Activated T-helper 2 cell treated with anti-CD3 and anti-CD28 coated beads, Interferon-gamma antibody, Interleukin-2, Interleukin-4, amounts not matched to agents 10 μg/mL and 5 μg/mL and 100 μg/mL, durations not matched to agents 14 hours and 24 hours and 36 hours (primary cell): Measurements from ENCODE around the gene ZDHHC11B. TPM values are rescaled to one million over a fixed set of nuclear protein-coding genes. Genes with fewer than 3 reads are reported as not detected.

Experiments
- DNase-seq: peaks from one replicate; pipeline ENCODE4 v3.0.0; 2021; ENCODE audit warnings: low spot score
- H3K27ac Mint-ChIP-seq: one replicate; pipeline ENCODE4 v1.8.0; 2021; ENCODE audit warnings: mixed read lengths
- H3K27me3 Mint-ChIP-seq: one replicate; pipeline ENCODE4 v1.8.0; 2021; ENCODE audit warnings: low read depth, mixed read lengths
- H3K36me3 Mint-ChIP-seq: one replicate; pipeline ENCODE4 v1.8.0; 2021; ENCODE audit warnings: low read depth, mixed read lengths
- H3K4me1 Mint-ChIP-seq: one replicate; pipeline ENCODE4 v1.8.0; 2021; ENCODE audit warnings: low read depth, mixed read lengths
- H3K4me3 Mint-ChIP-seq: one replicate; pipeline ENCODE4 v1.8.0; 2021; ENCODE audit warnings: low read depth, mild to moderate bottlenecking, moderate library complexity, mixed read lengths
- H3K9me3 Mint-ChIP-seq: one replicate; pipeline ENCODE4 v1.8.0; 2021; ENCODE audit warnings: mixed read lengths
- intact Hi-C: fragments of 100-400 bp; cut with micrococcal nuclease; formaldehyde crosslinking; loops from one replicate; pipeline ENCODE4 v1.15.1; 2023
- total RNA-seq: library from RNA; stranded (reverse); gene quantifications from 2 replicates; pipeline ENCODE4 v1.2.3, GENCODE V29; 2022

The ZDHHC11B gene
- total RNA-seq, 1 donor from 2014 or later, result 0.18 TPM

- no peaks in the 10 kb centered on the region for H3K9me3 Mint-ChIP-seq
- H3K4me3 Mint-ChIP-seq, result no peak overlapping the region
- H3K27ac Mint-ChIP-seq, result no peak overlapping the region
- no peak for DNase-seq
- no peaks in the 10 kb centered on the region for H3K36me3 Mint-ChIP-seq
- H3K4me1 Mint-ChIP-seq, result peaks cover 4% of the 10 kb centered on the region
- no peaks in the 10 kb centered on the region for H3K27me3 Mint-ChIP-seq
- intact Hi-C loops, result no loop called here
Measured at GRCh38 chr5:677131-678101, 107.1 kb downstream of the ZDHHC11B start.

- no peaks in the 10 kb centered on the region for H3K27me3 Mint-ChIP-seq
- H3K4me1 Mint-ChIP-seq, result peaks cover 4% of the 10 kb centered on the region
- intact Hi-C loops, result no loop called here
- H3K4me3 Mint-ChIP-seq, result no peak overlapping the region
- DNase-seq, result no peak
- H3K9me3 Mint-ChIP-seq, result no peaks in the 10 kb centered on the region
- H3K27ac Mint-ChIP-seq, result no peak overlapping the region
- H3K36me3 Mint-ChIP-seq, result no peaks in the 10 kb centered on the region
Measured at GRCh38 chr5:676699-677076, 107.8 kb downstream of the ZDHHC11B start.

- H3K4me3 Mint-ChIP-seq, result no peak overlapping the region
- no peak for DNase-seq
- no peak overlapping the region for H3K27ac Mint-ChIP-seq
- no peaks in the 10 kb centered on the region for H3K36me3 Mint-ChIP-seq
- no peaks in the 10 kb centered on the region for H3K27me3 Mint-ChIP-seq
- peaks cover 4% of the 10 kb centered on the region for H3K4me1 Mint-ChIP-seq
- no peaks in the 10 kb centered on the region for H3K9me3 Mint-ChIP-seq
- intact Hi-C loops, result no loop called here
Measured at GRCh38 chr5:675871-676698, 108.4 kb downstream of the ZDHHC11B start.

GRCh38 chr5:675111-675870 lies 109.2 kb downstream of the ZDHHC11B start:
- intact Hi-C loops, result no loop called here
- no peak for DNase-seq
- Mint-ChIP-seq H3K27me3 (no peaks in the 10 kb centered on the region), H3K9me3 (no peaks in the 10 kb centered on the region), H3K36me3 (no peaks in the 10 kb centered on the region), H3K4me3 (no peak overlapping the region), H3K4me1 (peaks cover 4% of the 10 kb centered on the region), H3K27ac (no peak overlapping the region)

GRCh38 chr5:674630-675011 lies 109.9 kb downstream of the ZDHHC11B start:
- Mint-ChIP-seq H3K4me1 (peaks cover 4% of the 10 kb centered on the region), H3K9me3 (no peaks in the 10 kb centered on the region), H3K4me3 (no peak overlapping the region), H3K36me3 (no peaks in the 10 kb centered on the region), H3K27me3 (no peaks in the 10 kb centered on the region), H3K27ac (no peak overlapping the region)
- intact Hi-C loops, result loop anchor here (5.0 kb wide), 1 partner anchor 228 kb away; no protein-coding TSS in a partner anchor
- DNase-seq, result no peak

DNA sequence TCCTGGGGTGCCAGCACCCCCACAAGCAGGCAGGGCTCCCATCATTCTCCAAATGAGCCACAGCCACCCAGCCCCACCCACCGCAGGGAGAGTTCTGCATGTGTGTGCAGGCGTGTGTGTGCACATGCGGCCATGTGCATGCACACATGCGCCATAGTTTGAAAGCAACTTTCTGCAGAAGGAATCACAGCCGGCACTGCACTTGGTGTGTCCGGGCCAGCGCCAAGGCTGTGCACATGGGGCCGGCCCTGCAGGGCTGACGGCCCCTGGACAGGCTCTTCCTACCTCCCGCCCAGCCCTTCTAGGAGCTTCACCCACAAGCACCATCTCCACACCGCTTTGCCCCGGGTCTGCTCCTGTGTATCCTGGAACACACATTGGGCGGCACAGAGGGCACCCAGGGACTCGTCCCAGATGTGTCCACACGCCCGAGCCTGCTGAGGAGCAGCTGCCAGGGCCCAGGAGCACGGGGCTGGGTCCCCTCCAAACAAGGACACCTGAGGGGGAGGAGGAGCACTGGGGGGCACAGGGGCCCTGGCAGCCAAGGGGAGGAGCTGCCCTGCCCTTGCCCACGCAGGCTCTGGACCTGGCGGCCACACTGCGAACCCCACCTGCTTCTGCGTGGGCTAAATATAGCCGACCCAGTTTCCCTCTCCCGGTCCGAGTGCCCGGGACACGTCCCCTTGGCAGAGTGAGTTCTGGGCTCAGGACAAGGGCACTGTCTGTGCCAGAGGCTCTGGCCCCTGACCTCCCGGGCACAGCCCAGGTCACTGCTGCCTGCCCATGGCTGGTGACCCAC lies 110.5 kb downstream of the ZDHHC11B start:
- H3K4me3 Mint-ChIP-seq, result no peak overlapping the region
- no peak for DNase-seq
- H3K9me3 Mint-ChIP-seq, result no peaks in the 10 kb centered on the region
- intact Hi-C loops, result loop anchor here (5.0 kb wide), 1 partner anchor 228 kb away; no protein-coding TSS in a partner anchor
- H3K27me3 Mint-ChIP-seq, result no peaks in the 10 kb centered on the region
- no peak overlapping the region for H3K27ac Mint-ChIP-seq
- H3K4me1 Mint-ChIP-seq, result peaks cover 4% of the 10 kb centered on the region
- H3K36me3 Mint-ChIP-seq, result no peaks in the 10 kb centered on the region

- no peak overlapping the region for H3K27ac Mint-ChIP-seq
- intact Hi-C loops, result loop anchor here (5.0 kb wide), 1 partner anchor 229 kb away; no protein-coding TSS in a partner anchor
Measured at GRCh38 chr5:673161-673830, 111.2 kb downstream of the ZDHHC11B start.

GRCh38 chr5:672329-673160 lies 112.0 kb downstream of the ZDHHC11B start:
- intact Hi-C loops, result loop anchor here (5.0 kb wide), 1 partner anchor 230 kb away; no protein-coding TSS in a partner anchor
- Mint-ChIP-seq H3K9me3 (no peaks in the 10 kb centered on the region), H3K4me3 (no peak overlapping the region), H3K4me1 (peaks cover 4% of the 10 kb centered on the region), H3K27ac (no peak overlapping the region), H3K36me3 (peaks cover 1% of the 10 kb centered on the region), H3K27me3 (no peaks in the 10 kb centered on the region)
- peak; percentile 43 for DNase-seq

More at GRCh38 chr5:673161-673830, 111.2 kb downstream of the ZDHHC11B start:
- H3K36me3 Mint-ChIP-seq, result no peaks in the 10 kb centered on the region
- peaks cover 4% of the 10 kb centered on the region for H3K4me1 Mint-ChIP-seq
- H3K27me3 Mint-ChIP-seq, result no peaks in the 10 kb centered on the region
- H3K9me3 Mint-ChIP-seq, result no peaks in the 10 kb centered on the region
- DNase-seq, result no peak
- H3K4me3 Mint-ChIP-seq, result no peak overlapping the region

DNA sequence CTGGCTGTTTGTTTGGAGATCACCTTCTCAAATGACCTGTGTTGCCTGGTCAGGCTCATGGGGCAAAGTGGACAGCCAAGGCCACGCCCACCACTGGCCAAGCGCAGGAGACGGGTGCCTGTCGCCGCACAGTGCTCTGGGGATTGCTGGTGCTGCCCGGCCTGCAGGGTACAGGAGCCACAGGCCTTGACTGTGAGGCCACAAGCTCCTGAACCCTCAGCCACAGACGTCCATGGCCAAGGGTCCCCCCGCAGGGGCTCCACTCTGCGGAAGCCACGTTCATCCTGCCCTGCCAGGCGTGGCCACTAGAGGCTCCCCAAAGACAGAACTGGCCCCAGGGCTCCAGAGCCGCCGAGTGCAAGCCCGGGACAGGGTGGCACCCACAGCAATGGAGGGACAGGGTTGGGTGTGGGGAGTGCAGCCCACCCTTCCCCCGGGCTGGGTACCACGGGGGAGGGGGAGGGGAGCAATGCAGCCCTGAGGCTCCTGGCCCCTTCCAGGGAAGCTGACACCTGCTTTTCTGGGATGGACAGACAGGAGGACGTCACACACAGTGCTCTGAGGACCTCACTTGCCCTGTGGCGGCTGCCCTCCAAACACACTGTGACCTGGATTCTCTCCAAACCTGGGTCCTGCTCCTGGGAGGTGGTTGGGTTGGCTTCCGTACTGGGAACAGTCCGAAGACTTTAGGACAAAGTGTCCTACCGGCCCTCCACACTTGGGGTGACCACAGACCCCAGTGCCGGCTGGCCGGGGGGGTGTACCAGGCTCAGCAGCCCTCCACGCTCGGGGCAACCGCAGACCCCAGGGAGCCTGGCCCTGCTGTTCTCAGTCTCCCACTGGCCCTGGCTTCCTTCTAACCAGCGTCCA lies 112.8 kb downstream of the ZDHHC11B start:
- H3K9me3 Mint-ChIP-seq, result no peaks in the 10 kb centered on the region
- intact Hi-C loops, result loop anchor here (5.0 kb wide), 1 partner anchor 231 kb away; no protein-coding TSS in a partner anchor
- H3K36me3 Mint-ChIP-seq, result peaks cover 4% of the 10 kb centered on the region
- H3K27me3 Mint-ChIP-seq, result no peaks in the 10 kb centered on the region
- H3K4me3 Mint-ChIP-seq, result no peak overlapping the region
- DNase-seq, result peak; percentile 57
- H3K4me1 Mint-ChIP-seq, result peaks cover 4% of the 10 kb centered on the region
- no peak overlapping the region for H3K27ac Mint-ChIP-seq
